H1 (cell line): ENCODE data around the gene COLQ. TPM values are rescaled to one million over a fixed set of nuclear protein-coding genes. Genes with fewer than 3 reads are reported as not detected.

Source experiments
- JUN ChIP-seq: IDR thresholded peaks from 2 replicates; pipeline ENCODE4 v1.6.1; 2011; ENCODE audit warnings: low read depth, mild to moderate bottlenecking, improper control_type of control experiment, low read length
- NANOG ChIP-seq: IDR thresholded peaks from 2 replicates; pipeline ENCODE4 v1.6.1; 2011; ENCODE audit warnings: low read length, low read depth, mild to moderate bottlenecking, inconsistent platforms; ENCODE audit not compliant: insufficient read depth, poor library complexity, severe bottlenecking
- RFX5 ChIP-seq: IDR thresholded peaks from 2 replicates; pipeline ENCODE4 v1.6.1; 2011; ENCODE audit warnings: low read depth, low read length, improper control_type of control experiment, borderline replicate concordance
- SP2 ChIP-seq: IDR thresholded peaks from 2 replicates; pipeline ENCODE4 v1.6.1; 2012; ENCODE audit warnings: mild to moderate bottlenecking, low read length, inconsistent platforms
- polyA plus RNA-seq, 7 experiments: library from polyadenylated mRNA; depleted of rRNA in 3 of 7; stranded (reverse) in 5 of 7; unstranded in 2 of 7; fragments of >200 nt in 5 of 7; fragments of 200-250 nt in 2 of 7; gene quantifications; 1 replicate in 5 of 7; 2 replicates in 1 of 7; 4 replicates in 1 of 7; pipeline versions ENCODE4 v1.2.1 to v1.2.3, GENCODE V29; 2011 to 2013; ENCODE audit warnings: missing spikeins in 2 of 7, mixed read lengths in 2 of 7
- total RNA-seq: library from RNA; stranded (reverse); fragmentation: NEBNext Ultra II Directional; extraction: Animal tissue kit (Norgen Biotek cat#: 25700); gene quantifications from 2 replicates; pipeline ENCODE4 v1.2.1, GENCODE V29; 2021
- TF ChIP-seq, protein P1 (sequence below): IDR thresholded peaks from 2 replicates; pipeline ENCODE4 v1.6.1; 2012; ENCODE audit warnings: low read length, inconsistent platforms

COLQ gene
- total and polyA plus RNA-seq, 2 of the 8 experiments (the other 6 are each of a cell fraction or from before 2014, with no cell fraction given): 1.5 to 1.9 TPM

GRCh38 chr3:15453501-15453900, 68.0 kb downstream of the COLQ start (continued):
- TF ChIP-seq, protein P1, sequence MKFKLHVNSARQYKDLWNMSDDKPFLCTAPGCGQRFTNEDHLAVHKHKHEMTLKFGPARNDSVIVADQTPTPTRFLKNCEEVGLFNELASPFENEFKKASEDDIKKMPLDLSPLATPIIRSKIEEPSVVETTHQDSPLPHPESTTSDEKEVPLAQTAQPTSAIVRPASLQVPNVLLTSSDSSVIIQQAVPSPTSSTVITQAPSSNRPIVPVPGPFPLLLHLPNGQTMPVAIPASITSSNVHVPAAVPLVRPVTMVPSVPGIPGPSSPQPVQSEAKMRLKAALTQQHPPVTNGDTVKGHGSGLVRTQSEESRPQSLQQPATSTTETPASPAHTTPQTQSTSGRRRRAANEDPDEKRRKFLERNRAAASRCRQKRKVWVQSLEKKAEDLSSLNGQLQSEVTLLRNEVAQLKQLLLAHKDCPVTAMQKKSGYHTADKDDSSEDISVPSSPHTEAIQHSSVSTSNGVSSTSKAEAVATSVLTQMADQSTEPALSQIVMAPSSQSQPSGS: no peak
- TF ChIP-seq JUN: no peak
- no peak for TF ChIP-seq RFX5
- TF ChIP-seq NANOG: no peak
- TF ChIP-seq SP2: no peak
